HL-60 (cell line): ENCODE results near the gene DNM3.

Experiments used
- DNase-seq, 2 experiments: peaks; one replicate each; pipeline ENCODE4 v3.0.0-alpha.2; 2010 to 2020; ENCODE audit warnings: low read depth in 1 of 2, low spot score in 1 of 2
- H3K27ac ChIP-seq: fragments of 250-450 bp; sonication (Bioruptor Pico); replicated peaks from 2 replicates; pipeline ENCODE4 v1.5.1; 2020; ENCODE audit warnings: mild to moderate bottlenecking, moderate library complexity
- H3K27me3 ChIP-seq: fragments of 250-450 bp; sonication (Bioruptor Pico); 2 replicates; pipeline ENCODE4 v1.5.1; 2021; ENCODE audit warnings: mild to moderate bottlenecking, moderate library complexity; ENCODE audit not compliant: insufficient read depth, poor library complexity, severe bottlenecking
- H3K4me3 ChIP-seq: replicated peaks from 2 replicates; pipeline ENCODE4 v1.5.1; 2011; ENCODE audit warnings: mild to moderate bottlenecking, control low read depth, low read length; ENCODE audit not compliant: insufficient read depth
- GABPA ChIP-seq: IDR thresholded peaks from 2 replicates; pipeline ENCODE4 v1.6.1; 2012; ENCODE audit warnings: low read depth
- POLR2AphosphoS5 ChIP-seq: IDR thresholded peaks from 2 replicates; pipeline ENCODE4 v1.6.1; 2012; ENCODE audit warnings: low read depth
- SPI1 ChIP-seq: IDR thresholded peaks from 2 replicates; pipeline ENCODE4 v1.6.1; 2012; ENCODE audit warnings: low read depth, mild to moderate bottlenecking, borderline replicate concordance
- TF ChIP-seq, protein P1 (sequence below): IDR thresholded peaks from one replicate; pipeline ENCODE4 v1.5.1; 2011; ENCODE audit warnings: low read length, control low read depth, inconsistent platforms; ENCODE audit not compliant: insufficient read depth
- TF ChIP-seq, protein P2 (sequence below): IDR thresholded peaks from 2 replicates; pipeline ENCODE4 v1.6.1; 2012; ENCODE audit warnings: low read depth; ENCODE audit not compliant: insufficient replicate concordance

DNM3 gene

GRCh38 chr1:172402878-172403569 lies 561.7 kb downstream of the DNM3 start:
- Histone ChIP-seq H3K27me3 (no peaks in the 10 kb centered on the region), H3K27ac (no peak overlapping the region), H3K4me3 (no peak overlapping the region)
- no peak for TF ChIP-seq POLR2AphosphoS5
- TF ChIP-seq, protein P1, sequence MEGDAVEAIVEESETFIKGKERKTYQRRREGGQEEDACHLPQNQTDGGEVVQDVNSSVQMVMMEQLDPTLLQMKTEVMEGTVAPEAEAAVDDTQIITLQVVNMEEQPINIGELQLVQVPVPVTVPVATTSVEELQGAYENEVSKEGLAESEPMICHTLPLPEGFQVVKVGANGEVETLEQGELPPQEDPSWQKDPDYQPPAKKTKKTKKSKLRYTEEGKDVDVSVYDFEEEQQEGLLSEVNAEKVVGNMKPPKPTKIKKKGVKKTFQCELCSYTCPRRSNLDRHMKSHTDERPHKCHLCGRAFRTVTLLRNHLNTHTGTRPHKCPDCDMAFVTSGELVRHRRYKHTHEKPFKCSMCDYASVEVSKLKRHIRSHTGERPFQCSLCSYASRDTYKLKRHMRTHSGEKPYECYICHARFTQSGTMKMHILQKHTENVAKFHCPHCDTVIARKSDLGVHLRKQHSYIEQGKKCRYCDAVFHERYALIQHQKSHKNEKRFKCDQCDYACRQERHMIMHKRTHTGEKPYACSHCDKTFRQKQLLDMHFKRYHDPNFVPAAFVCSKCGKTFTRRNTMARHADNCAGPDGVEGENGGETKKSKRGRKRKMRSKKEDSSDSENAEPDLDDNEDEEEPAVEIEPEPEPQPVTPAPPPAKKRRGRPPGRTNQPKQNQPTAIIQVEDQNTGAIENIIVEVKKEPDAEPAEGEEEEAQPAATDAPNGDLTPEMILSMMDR, result no peak
- no peak for TF ChIP-seq GABPA
- TF ChIP-seq, protein P2, sequence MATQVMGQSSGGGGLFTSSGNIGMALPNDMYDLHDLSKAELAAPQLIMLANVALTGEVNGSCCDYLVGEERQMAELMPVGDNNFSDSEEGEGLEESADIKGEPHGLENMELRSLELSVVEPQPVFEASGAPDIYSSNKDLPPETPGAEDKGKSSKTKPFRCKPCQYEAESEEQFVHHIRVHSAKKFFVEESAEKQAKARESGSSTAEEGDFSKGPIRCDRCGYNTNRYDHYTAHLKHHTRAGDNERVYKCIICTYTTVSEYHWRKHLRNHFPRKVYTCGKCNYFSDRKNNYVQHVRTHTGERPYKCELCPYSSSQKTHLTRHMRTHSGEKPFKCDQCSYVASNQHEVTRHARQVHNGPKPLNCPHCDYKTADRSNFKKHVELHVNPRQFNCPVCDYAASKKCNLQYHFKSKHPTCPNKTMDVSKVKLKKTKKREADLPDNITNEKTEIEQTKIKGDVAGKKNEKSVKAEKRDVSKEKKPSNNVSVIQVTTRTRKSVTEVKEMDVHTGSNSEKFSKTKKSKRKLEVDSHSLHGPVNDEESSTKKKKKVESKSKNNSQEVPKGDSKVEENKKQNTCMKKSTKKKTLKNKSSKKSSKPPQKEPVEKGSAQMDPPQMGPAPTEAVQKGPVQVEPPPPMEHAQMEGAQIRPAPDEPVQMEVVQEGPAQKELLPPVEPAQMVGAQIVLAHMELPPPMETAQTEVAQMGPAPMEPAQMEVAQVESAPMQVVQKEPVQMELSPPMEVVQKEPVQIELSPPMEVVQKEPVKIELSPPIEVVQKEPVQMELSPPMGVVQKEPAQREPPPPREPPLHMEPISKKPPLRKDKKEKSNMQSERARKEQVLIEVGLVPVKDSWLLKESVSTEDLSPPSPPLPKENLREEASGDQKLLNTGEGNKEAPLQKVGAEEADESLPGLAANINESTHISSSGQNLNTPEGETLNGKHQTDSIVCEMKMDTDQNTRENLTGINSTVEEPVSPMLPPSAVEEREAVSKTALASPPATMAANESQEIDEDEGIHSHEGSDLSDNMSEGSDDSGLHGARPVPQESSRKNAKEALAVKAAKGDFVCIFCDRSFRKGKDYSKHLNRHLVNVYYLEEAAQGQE, result no peak
- TF ChIP-seq SPI1, result no peak
- no peak for DNase-seq

DNA sequence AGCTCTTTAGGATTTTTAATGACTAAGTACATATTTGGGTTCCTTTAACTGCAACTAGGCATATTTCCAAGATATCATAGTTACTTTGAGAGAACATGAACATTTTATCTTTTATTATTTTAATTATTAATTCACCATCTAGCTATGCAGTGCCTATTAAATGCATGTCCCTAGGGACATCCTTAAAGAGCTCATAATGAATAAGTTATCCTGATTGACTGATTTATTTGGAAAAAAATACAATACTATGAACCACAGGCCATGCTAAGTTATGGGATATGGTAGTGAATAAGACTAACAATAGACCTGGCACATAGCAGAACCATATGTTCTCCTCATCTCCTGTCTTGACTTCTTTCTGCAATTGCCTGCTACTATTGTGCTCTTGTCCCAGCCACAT lies 562.8 kb downstream of the DNM3 start:
- TF ChIP-seq, protein P1, result no peak
- no peak for DNase-seq
- no peak overlapping the region for H3K27ac ChIP-seq
- H3K27me3 ChIP-seq, result no peaks in the 10 kb centered on the region
- H3K4me3 ChIP-seq, result no peak overlapping the region

GRCh38 chr1:172405912-172406311 lies 564.6 kb downstream of the DNM3 start:
- no peak for DNase-seq
- H3K27ac ChIP-seq, result no peak overlapping the region
- TF ChIP-seq, protein P1, result no peak
- TF ChIP-seq SPI1, result no peak
- TF ChIP-seq GABPA, result no peak
- no peak for TF ChIP-seq POLR2AphosphoS5
- TF ChIP-seq, protein P2, result no peak

DNA sequence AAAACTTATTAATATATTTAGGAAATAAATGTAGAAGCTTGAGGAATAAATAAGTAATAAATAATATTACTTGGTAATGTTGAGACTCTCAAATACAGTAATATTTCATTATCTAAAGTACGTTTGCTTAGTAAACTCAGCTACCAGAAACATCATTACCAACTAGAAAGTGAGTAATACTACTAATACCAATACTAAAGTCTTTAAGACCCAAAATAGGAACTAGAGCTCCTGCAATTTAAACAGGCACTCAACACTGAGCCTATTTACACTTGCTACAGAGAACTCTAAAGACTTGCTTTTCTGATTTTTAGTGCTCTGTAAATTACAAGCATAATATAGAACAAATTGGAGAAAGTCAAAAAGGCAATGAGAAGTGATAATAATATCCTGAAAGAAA lies 565.7 kb downstream of the DNM3 start:
- Histone ChIP-seq H3K27me3 (no peaks in the 10 kb centered on the region), H3K27ac (no peak overlapping the region), H3K4me3 (no peak overlapping the region)
- TF ChIP-seq SPI1 (no peak), GABPA (no peak), POLR2AphosphoS5 (no peak)
- TF ChIP-seq, protein P1, result no peak
- TF ChIP-seq, protein P2, result no peak
- no peak for DNase-seq

More at GRCh38 chr1:172405912-172406311, 564.6 kb downstream of the DNM3 start:
- Histone ChIP-seq H3K27me3 (no peaks in the 10 kb centered on the region), H3K4me3 (no peak overlapping the region)
